ENCODE measurements around the gene RPL10. TPM values are rescaled to one million over a fixed set of nuclear protein-coding genes. Genes with fewer than 3 reads are reported as not detected.

The RPL10 gene
- total RNA-seq, 1 donor from 2014 or later: 3,042 TPM

DNA sequence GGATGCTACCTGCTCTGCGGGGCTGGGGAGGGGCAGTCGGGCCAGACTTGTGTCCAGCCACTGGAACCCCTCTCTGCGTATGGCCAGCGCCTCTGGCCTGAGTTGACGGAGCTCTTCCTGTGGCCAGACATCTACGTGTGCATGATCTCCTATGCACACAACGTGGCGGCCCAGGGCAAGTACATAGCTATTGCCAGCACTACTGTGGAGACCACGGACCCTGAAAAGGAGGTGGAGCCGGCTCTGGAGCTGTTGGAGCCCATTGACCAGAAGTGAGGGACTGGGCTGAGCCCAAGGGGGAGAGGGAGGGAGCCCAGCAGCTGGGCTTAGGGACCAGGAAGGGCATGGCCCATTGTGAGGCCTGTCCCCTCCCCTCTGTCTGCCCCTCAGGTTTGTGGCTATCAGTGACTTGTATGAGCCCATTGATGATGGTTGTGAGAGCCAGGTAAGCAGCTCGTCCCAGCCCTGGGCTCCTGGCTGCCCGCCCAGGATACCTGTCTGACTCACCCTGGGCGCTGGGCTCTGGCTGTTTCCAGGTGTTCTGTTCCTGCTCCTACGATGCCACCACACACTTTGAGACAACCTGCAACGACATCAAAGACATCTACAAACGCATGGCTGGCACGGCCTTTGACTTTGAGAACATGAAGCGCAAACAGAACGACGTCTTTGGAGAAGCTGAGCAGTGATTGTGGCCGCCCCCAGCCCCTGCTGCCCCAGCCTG is 44.0 kb downstream of the RPL10 start:
- no peaks in the 10 kb centered on the region for H3K9me3 Mint-ChIP-seq
- no peak for DNase-seq (ENCODE audit: extremely low spot score, unreplicated experiment)
- H3K27ac Mint-ChIP-seq: no peak overlapping the region
- no peaks in the 10 kb centered on the region for H3K27me3 Mint-ChIP-seq
- H3K4me3 Mint-ChIP-seq: no peak overlapping the region
- H3K36me3 Mint-ChIP-seq: no peaks in the 10 kb centered on the region
- no peaks in the 10 kb centered on the region for H3K4me1 Mint-ChIP-seq (ENCODE audit: unreplicated experiment)
- TF ChIP-seq, protein P1, sequence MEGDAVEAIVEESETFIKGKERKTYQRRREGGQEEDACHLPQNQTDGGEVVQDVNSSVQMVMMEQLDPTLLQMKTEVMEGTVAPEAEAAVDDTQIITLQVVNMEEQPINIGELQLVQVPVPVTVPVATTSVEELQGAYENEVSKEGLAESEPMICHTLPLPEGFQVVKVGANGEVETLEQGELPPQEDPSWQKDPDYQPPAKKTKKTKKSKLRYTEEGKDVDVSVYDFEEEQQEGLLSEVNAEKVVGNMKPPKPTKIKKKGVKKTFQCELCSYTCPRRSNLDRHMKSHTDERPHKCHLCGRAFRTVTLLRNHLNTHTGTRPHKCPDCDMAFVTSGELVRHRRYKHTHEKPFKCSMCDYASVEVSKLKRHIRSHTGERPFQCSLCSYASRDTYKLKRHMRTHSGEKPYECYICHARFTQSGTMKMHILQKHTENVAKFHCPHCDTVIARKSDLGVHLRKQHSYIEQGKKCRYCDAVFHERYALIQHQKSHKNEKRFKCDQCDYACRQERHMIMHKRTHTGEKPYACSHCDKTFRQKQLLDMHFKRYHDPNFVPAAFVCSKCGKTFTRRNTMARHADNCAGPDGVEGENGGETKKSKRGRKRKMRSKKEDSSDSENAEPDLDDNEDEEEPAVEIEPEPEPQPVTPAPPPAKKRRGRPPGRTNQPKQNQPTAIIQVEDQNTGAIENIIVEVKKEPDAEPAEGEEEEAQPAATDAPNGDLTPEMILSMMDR (conservative IDR thresholded peaks at IDR 0.05): no peak

DNA sequence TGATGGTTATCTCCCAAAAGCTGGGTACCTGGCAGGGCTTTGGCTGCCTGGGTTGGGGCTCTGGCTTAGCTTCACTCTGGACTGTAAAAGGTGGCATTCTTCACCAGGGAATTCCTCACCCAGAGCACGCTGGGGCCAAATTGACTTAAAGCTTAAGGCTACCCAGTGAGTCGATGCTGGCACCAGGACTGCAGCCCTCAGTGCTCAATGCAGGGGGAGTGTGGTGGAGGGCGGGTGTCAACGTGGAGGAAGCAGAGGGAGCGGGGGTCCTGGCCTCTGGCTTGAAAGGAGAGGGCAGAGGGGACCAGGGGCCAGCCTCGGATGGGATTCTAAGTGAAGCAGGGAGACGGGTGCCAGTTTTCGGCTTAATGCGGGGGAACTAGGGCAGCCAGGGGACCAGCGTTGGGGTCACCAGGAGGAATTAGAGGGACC is 45.3 kb downstream of the RPL10 start:
- Mint-ChIP-seq H3K4me1 (ENCODE audit: unreplicated experiment) (no peaks in the 10 kb centered on the region), H3K36me3 (no peaks in the 10 kb centered on the region), H3K27ac (peak overlapping the region; percentile 75), H3K27me3 (no peaks in the 10 kb centered on the region), H3K4me3 (peak overlapping the region; percentile 83), H3K9me3 (no peaks in the 10 kb centered on the region)
- no peak for DNase-seq (ENCODE audit: extremely low spot score, unreplicated experiment)
- TF ChIP-seq, protein P1 (conservative IDR thresholded peaks at IDR 0.05): no peak

DNA sequence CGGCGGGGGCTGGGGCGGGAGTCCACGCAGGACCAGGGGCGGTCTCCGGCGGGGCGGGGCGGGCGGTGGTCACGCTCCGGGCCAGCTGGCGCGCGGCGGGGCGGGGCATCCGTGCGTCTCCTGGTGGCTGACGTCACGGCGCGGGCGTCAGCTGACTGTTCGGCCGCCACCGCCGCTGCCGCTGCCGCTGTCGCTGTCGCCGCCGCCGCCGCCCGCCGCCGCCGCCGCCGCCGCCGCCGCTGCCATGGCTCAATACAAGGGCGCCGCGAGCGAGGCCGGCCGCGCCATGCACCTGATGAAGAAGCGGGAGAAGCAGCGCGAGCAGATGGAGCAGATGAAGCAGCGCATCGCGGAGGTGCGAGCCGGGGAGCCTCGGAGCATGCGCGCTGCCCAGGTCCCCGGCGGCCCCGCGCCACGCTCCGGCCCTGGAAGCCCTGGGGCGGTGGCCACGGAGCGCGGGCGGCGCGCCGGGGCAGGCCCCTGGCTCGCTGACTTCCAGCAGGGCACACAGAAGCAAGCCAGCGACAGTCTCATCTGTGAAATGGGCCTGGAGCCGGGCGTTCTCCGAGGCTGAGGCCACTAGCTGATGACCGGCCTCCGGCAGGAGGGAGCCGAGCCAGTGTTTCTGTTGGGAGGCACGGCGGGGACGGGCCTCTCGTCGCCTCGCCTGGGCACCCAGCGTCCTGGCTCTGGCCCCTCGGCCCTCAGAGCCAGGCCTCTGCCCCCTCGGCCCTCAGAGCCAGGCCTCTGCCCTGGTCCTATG is 46.0 kb downstream of the RPL10 start, which contains the start of gene FAM50A:
FAM50A (plus strand) TSS at position 150 of the 763 bp plus-strand sequence; CDS start at position 245, 95 bp downstream.
- Mint-ChIP-seq H3K27ac (peak within 1 kb of the TSS; percentile 75), H3K4me3 (peak within 1 kb of the TSS; percentile 83), H3K4me1 (ENCODE audit: unreplicated experiment) (no peaks in the 10 kb centered on the region), H3K36me3 (no peaks in the 10 kb centered on the region), H3K27me3 (no peaks in the 10 kb centered on the region), H3K9me3 (no peaks in the 10 kb centered on the region)
- TF ChIP-seq, protein P1 (conservative IDR thresholded peaks at IDR 0.05): peak; percentile 24
- no peak for DNase-seq (ENCODE audit: extremely low spot score, unreplicated experiment)

DNA sequence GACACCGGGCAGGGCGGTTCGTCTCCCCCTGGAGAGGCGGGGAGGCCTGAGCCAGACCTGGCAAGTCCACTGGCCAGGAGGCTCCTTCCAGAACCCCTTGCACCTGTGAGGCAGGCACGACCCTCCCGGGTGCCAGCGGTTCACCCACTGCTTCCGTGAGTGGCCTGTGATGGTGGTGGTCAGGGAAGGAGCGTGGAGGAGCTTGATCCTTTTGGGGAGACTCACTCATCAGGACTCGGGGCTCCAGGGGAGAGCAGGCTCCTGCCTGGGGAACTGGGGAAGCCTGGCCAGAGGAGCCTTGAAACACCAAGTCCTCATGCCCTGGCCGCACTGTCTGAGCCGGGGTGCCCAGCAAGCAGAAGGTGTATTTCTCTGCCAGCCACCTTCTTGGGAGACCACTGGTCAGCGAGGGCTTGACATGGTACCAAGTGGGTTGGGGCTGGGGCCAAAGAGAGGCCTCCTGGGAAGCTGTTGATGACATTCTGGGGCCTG is 46.6 kb downstream of the RPL10 start:
- Mint-ChIP-seq H3K27me3 (no peaks in the 10 kb centered on the region), H3K4me3 (no peak overlapping the region), H3K4me1 (ENCODE audit: unreplicated experiment) (no peaks in the 10 kb centered on the region), H3K36me3 (no peaks in the 10 kb centered on the region), H3K27ac (no peak overlapping the region), H3K9me3 (no peaks in the 10 kb centered on the region)
- TF ChIP-seq, protein P1 (conservative IDR thresholded peaks at IDR 0.05): no peak
- no peak for DNase-seq (ENCODE audit: extremely low spot score, unreplicated experiment)

DNA sequence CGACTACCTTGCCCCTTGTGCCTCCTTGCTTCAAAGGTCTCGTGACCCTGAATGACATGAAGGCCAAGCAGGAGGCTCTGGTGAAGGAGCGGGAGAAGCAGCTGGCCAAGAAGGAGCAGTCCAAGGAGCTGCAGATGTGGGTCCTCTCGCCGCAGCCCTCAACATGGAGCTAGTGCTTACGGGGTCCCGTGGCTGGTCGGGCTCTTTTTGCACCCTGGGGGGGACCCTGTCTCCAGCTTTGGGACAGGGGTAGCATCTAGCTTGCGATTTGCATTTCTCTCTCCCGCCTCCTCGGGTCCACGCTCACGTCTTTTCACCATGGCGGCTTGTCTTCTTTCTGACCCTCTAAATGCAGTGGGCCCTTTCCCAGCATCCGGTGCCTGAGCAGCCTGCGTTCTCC is 47.6 kb downstream of the RPL10 start:
- Mint-ChIP-seq H3K36me3 (no peaks in the 10 kb centered on the region), H3K4me1 (ENCODE audit: unreplicated experiment) (no peaks in the 10 kb centered on the region), H3K9me3 (no peaks in the 10 kb centered on the region), H3K27me3 (no peaks in the 10 kb centered on the region), H3K27ac (no peak overlapping the region), H3K4me3 (peak overlapping the region; percentile 60)
- DNase-seq (ENCODE audit: extremely low spot score, unreplicated experiment): no peak
- TF ChIP-seq, protein P1 (conservative IDR thresholded peaks at IDR 0.05): no peak

All from type B pancreatic cell (in vitro differentiated cells).